Stimulated activated CD8-positive, alpha-beta memory T cell treated with anti-CD3 and anti-CD28 coated beads, Interleukin-2, amount 100 ng/mL, for 1 hour (primary cell): ENCODE measurements around the gene SH3BGRL2.
"Not testable (repeated sequence)": the region's sequence is repeated elsewhere in the genome, so short reads cannot be mapped to it uniquely, and the experiment has no call there.

Experiments
- DNase-seq, 2 donors: peaks; one replicate each; pipeline ENCODE4 v3.0.0-alpha.2; 2020; ENCODE audit warnings: low read depth in 2 of 2

SH3BGRL2 gene

GRCh38 chr6:79614326-79615305 lies 16.5 kb upstream of the SH3BGRL2 start:
- DNase-seq = no peak

- DNase-seq = no peak
Measured at GRCh38 chr6:79617518-79617941, 13.6 kb upstream of the SH3BGRL2 start.

- not testable (repeated sequence) for DNase-seq
Measured at GRCh38 chr6:79618425-79618824, 12.7 kb upstream of the SH3BGRL2 start.

GRCh38 chr6:79621579-79621978 lies 9.6 kb upstream of the SH3BGRL2 start:
- DNase-seq = no peak

GRCh38 chr6:79622364-79622763 lies 8.8 kb upstream of the SH3BGRL2 start:
- no peak for DNase-seq

GRCh38 chr6:79623106-79623505 lies 8.0 kb upstream of the SH3BGRL2 start:
- no peak for DNase-seq

GRCh38 chr6:79625746-79626145 lies 5.4 kb upstream of the SH3BGRL2 start:
- DNase-seq = no peak

- no peak for DNase-seq
Measured at GRCh38 chr6:79626811-79627210, 4.3 kb upstream of the SH3BGRL2 start.

- DNase-seq = no peak
Measured at GRCh38 chr6:79627422-79627821, 3.7 kb upstream of the SH3BGRL2 start.

- no peak for DNase-seq
Measured at GRCh38 chr6:79628466-79629288, 2.5 kb upstream of the SH3BGRL2 start.

- DNase-seq = no peak
Measured at GRCh38 chr6:79630380-79630882, 698 bp upstream of the SH3BGRL2 start.

GRCh38 chr6:79631693-79632172 lies 604 bp downstream of the SH3BGRL2 start:
- no peak for DNase-seq

- no peak for DNase-seq
Measured at GRCh38 chr6:79632580-79632979, 1.5 kb downstream of the SH3BGRL2 start.

GRCh38 chr6:79634491-79635231 lies 3.5 kb downstream of the SH3BGRL2 start:
- DNase-seq = no peak

- no peak for DNase-seq
Measured at GRCh38 chr6:79635232-79635543, 4.1 kb downstream of the SH3BGRL2 start.

GRCh38 chr6:79636673-79637072 lies 5.5 kb downstream of the SH3BGRL2 start:
- DNase-seq = no peak

GRCh38 chr6:79640146-79641111 lies 9.3 kb downstream of the SH3BGRL2 start:
- no peak for DNase-seq

GRCh38 chr6:79646006-79646405 lies 14.9 kb downstream of the SH3BGRL2 start:
- DNase-seq = no peak

- no peak for DNase-seq
Measured at GRCh38 chr6:79646561-79646960, 15.4 kb downstream of the SH3BGRL2 start.

- no peak for DNase-seq
Measured at GRCh38 chr6:79647741-79648140, 16.6 kb downstream of the SH3BGRL2 start.
